ENCODE measurements around the gene CDK9. TPM values are rescaled to one million over a fixed set of nuclear protein-coding genes. Genes with fewer than 3 reads are reported as not detected.

Gene CDK9
- total and polyA plus RNA-seq, 2 experiments from 2014 or later: 58.5 to 84.3 TPM

DNA sequence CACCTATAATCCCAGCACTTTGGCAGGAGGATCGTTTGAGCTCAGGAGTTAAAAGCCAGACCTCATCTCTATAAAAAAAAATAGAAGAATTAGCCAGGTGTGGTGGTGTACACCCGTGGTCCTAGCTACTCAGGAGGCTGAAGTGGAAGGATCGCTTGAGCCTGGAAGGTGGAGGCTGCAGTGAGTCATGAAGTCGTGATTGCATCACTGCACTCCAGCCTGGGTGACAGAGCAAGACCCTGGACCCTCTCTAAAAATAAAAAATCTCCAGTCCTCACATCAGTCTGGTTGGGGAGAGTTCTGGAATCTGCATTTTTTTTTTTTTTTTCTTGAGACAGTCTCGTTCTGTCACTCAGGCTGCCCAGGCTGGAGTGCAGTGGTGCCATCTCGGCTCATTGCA lies 26.2 kb downstream of the CDK9 start:
- H3K4me3 ChIP-seq: no peak overlapping the region
- no peak for ATAC-seq
- Mint-ChIP-seq H3K4me1 (no peaks in the 10 kb centered on the region), H3K27me3 (ENCODE audit: insufficient read depth, low read depth, poor library complexity) (peaks cover 17% of the 10 kb centered on the region), H3K9me3 (no peaks in the 10 kb centered on the region), H3K4me3 (no peak overlapping the region), H3K36me3 (ENCODE audit: low read depth) (peaks cover 46% of the 10 kb centered on the region), H3K27ac (no peak overlapping the region)
- no peaks in the 10 kb centered on the region; the same call in 1 of the 2 replicates for H3K4me1 ChIP-seq (ENCODE audit: insufficient read depth)
- peaks cover 15% of the 10 kb centered on the region for H3F3A ChIP-seq (replicated peaks; ENCODE audit: low read depth)
- no peak for TF ChIP-seq EZH2phosphoT487 (IDR thresholded peaks at IDR 0.05; ENCODE audit: unreplicated experiment)
- TF ChIP-seq EZH2 (IDR thresholded peaks at IDR 0.05; ENCODE audit: low read depth, unreplicated experiment): no peak
- TF ChIP-seq CREB1 (CRISPR knock-in tag; IDR thresholded peaks at IDR 0.05; ENCODE audit: low read depth): no peak
- TF ChIP-seq, protein P1, sequence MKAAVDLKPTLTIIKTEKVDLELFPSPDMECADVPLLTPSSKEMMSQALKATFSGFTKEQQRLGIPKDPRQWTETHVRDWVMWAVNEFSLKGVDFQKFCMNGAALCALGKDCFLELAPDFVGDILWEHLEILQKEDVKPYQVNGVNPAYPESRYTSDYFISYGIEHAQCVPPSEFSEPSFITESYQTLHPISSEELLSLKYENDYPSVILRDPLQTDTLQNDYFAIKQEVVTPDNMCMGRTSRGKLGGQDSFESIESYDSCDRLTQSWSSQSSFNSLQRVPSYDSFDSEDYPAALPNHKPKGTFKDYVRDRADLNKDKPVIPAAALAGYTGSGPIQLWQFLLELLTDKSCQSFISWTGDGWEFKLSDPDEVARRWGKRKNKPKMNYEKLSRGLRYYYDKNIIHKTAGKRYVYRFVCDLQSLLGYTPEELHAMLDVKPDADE (IDR thresholded peaks at IDR 0.05): no peak
- H2AFZ ChIP-seq: no peak overlapping the region
- H4K20me1 ChIP-seq (replicated peaks; ENCODE audit: insufficient read depth): peaks cover 7% of the 10 kb centered on the region; the same call in 1 of the 2 replicates
- no peak for DNase-seq (ENCODE audit: low spot score)
- H3K4me2 ChIP-seq: no peak overlapping the region
- H3K27me3 ChIP-seq (ENCODE audit: insufficient read depth): no peaks in the 10 kb centered on the region
- no peaks in the 10 kb centered on the region for H3K79me2 ChIP-seq (replicated peaks; ENCODE audit: insufficient read depth)
- peaks cover 8% of the 10 kb centered on the region for H3K36me3 ChIP-seq (ENCODE audit: insufficient read depth)
- H3K9me2 ChIP-seq (ENCODE audit: insufficient read depth): no peaks in the 10 kb centered on the region
- H3K27ac ChIP-seq (ENCODE audit: low read depth): no peak overlapping the region

DNA sequence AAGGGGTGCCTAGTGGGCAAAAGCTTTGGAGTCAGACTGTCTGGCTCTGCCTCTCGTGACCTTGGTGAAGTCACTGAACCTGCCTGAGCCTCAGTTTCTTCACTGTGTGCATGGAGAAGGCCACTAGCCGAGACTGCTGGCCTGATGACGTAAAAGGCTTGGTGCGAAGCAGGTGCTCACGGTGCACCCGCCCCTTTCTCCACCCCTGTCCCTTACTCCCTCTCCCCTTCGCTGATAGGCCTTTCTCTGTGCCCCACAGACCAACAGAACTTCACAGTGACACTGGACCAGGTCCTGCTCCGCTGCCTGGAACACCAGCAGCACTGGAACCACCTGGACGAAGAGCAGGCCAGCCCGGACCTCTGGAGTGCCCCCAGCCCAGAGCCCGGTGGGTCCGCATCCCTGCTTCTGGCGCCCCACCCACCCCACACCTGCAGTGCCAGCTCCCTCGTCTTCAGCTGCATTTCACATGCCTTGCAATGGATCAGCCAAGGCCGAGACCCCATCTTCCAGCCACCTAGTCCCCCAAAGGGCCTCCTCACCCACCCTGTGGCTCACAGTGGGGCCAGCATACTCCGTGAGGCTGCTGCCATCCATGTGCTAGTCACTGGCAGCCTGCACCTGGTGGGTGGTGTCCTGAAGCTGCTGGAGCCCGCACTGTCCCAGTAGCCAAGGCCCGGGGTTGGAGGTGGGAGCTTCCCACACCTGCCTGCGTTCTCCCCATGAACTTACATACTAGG lies 27.3 kb downstream of the CDK9 start:
- peaks cover 7% of the 10 kb centered on the region; the same call in 1 of the 2 replicates for H4K20me1 ChIP-seq (replicated peaks; ENCODE audit: insufficient read depth)
- peaks cover 8% of the 10 kb centered on the region for H3K36me3 ChIP-seq (ENCODE audit: insufficient read depth)
- Mint-ChIP-seq H3K4me3 (no peak overlapping the region), H3K4me1 (no peaks in the 10 kb centered on the region), H3K27me3 (ENCODE audit: insufficient read depth, low read depth, poor library complexity) (peaks cover 22% of the 10 kb centered on the region), H3K27ac (no peak overlapping the region), H3K36me3 (ENCODE audit: low read depth) (peaks cover 40% of the 10 kb centered on the region; the same call in 2 of the 3 replicates), H3K9me3 (no peaks in the 10 kb centered on the region)
- no peaks in the 10 kb centered on the region for H3K9me2 ChIP-seq (ENCODE audit: insufficient read depth)
- no peaks in the 10 kb centered on the region for H3K27me3 ChIP-seq (ENCODE audit: insufficient read depth)
- no peak overlapping the region for H3K27ac ChIP-seq (ENCODE audit: low read depth)
- H3K4me2 ChIP-seq: no peak overlapping the region
- peaks cover 12% of the 10 kb centered on the region for H3F3A ChIP-seq (replicated peaks; ENCODE audit: low read depth)
- no peaks in the 10 kb centered on the region for H3K79me2 ChIP-seq (replicated peaks; ENCODE audit: insufficient read depth)
- H3K4me1 ChIP-seq (ENCODE audit: insufficient read depth): no peaks in the 10 kb centered on the region; the same call in 1 of the 2 replicates
- no peak overlapping the region for H2AFZ ChIP-seq
- DNase-seq (ENCODE audit: low spot score): no peak
- no peak overlapping the region for H3K4me3 ChIP-seq
- no peak for ATAC-seq
- TF ChIP-seq, protein P1 (IDR thresholded peaks at IDR 0.05): no peak
- TF ChIP-seq NANOG (IDR thresholded peaks at IDR 0.05; ENCODE audit: borderline replicate concordance) (no peak), STAT1 (IDR thresholded peaks at IDR 0.05; ENCODE audit: unreplicated experiment) (no peak), ZNF331 (CRISPR knock-in tag; IDR thresholded peaks at IDR 0.05; ENCODE audit: low read depth) (no peak)
- TF ChIP-seq, protein P2, sequence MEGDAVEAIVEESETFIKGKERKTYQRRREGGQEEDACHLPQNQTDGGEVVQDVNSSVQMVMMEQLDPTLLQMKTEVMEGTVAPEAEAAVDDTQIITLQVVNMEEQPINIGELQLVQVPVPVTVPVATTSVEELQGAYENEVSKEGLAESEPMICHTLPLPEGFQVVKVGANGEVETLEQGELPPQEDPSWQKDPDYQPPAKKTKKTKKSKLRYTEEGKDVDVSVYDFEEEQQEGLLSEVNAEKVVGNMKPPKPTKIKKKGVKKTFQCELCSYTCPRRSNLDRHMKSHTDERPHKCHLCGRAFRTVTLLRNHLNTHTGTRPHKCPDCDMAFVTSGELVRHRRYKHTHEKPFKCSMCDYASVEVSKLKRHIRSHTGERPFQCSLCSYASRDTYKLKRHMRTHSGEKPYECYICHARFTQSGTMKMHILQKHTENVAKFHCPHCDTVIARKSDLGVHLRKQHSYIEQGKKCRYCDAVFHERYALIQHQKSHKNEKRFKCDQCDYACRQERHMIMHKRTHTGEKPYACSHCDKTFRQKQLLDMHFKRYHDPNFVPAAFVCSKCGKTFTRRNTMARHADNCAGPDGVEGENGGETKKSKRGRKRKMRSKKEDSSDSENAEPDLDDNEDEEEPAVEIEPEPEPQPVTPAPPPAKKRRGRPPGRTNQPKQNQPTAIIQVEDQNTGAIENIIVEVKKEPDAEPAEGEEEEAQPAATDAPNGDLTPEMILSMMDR (conservative IDR thresholded peaks at IDR 0.05; ENCODE audit: low read depth in 2 of 2): no peak
- TF ChIP-seq, protein P3, sequence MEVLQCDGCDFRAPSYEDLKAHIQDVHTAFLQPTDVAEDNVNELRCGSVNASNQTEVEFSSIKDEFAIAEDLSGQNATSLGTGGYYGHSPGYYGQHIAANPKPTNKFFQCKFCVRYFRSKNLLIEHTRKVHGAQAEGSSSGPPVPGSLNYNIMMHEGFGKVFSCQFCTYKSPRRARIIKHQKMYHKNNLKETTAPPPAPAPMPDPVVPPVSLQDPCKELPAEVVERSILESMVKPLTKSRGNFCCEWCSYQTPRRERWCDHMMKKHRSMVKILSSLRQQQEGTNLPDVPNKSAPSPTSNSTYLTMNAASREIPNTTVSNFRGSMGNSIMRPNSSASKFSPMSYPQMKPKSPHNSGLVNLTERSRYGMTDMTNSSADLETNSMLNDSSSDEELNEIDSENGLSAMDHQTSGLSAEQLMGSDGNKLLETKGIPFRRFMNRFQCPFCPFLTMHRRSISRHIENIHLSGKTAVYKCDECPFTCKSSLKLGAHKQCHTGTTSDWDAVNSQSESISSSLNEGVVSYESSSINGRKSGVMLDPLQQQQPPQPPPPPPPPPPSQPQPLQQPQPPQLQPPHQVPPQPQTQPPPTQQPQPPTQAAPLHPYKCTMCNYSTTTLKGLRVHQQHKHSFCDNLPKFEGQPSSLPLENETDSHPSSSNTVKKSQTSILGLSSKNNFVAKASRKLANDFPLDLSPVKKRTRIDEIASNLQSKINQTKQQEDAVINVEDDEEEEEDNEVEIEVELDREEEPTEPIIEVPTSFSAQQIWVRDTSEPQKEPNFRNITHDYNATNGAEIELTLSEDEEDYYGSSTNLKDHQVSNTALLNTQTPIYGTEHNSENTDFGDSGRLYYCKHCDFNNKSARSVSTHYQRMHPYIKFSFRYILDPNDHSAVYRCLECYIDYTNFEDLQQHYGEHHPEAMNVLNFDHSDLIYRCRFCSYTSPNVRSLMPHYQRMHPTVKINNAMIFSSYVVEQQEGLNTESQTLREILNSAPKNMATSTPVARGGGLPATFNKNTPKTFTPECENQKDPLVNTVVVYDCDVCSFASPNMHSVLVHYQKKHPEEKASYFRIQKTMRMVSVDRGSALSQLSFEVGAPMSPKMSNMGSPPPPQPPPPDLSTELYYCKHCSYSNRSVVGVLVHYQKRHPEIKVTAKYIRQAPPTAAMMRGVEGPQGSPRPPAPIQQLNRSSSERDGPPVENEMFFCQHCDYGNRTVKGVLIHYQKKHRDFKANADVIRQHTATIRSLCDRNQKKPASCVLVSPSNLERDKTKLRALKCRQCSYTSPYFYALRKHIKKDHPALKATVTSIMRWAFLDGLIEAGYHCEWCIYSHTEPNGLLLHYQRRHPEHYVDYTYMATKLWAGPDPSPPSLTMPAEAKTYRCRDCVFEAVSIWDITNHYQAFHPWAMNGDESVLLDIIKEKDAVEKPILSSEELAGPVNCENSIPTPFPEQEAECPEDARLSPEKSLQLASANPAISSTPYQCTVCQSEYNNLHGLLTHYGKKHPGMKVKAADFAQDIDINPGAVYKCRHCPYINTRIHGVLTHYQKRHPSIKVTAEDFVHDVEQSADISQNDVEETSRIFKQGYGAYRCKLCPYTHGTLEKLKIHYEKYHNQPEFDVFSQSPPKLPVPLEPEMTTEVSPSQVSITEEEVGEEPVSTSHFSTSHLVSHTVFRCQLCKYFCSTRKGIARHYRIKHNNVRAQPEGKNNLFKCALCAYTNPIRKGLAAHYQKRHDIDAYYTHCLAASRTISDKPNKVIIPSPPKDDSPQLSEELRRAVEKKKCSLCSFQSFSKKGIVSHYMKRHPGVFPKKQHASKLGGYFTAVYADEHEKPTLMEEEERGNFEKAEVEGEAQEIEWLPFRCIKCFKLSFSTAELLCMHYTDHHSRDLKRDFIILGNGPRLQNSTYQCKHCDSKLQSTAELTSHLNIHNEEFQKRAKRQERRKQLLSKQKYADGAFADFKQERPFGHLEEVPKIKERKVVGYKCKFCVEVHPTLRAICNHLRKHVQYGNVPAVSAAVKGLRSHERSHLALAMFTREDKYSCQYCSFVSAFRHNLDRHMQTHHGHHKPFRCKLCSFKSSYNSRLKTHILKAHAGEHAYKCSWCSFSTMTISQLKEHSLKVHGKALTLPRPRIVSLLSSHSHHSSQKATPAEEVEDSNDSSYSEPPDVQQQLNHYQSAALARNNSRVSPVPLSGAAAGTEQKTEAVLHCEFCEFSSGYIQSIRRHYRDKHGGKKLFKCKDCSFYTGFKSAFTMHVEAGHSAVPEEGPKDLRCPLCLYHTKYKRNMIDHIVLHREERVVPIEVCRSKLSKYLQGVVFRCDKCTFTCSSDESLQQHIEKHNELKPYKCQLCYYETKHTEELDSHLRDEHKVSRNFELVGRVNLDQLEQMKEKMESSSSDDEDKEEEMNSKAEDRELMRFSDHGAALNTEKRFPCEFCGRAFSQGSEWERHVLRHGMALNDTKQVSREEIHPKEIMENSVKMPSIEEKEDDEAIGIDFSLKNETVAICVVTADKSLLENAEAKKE (CRISPR knock-in tag; IDR thresholded peaks at IDR 0.05): no peak
